GM18526 (cell line): Measurements from ENCODE around the gene OSGIN1.

Experiments
- POLR2A ChIP-seq: IDR thresholded peaks from 3 replicates; pipeline ENCODE4 v1.6.1; 2011; ENCODE audit not compliant: insufficient read length; ENCODE audit errors: extremely low read depth

Gene OSGIN1

DNA sequence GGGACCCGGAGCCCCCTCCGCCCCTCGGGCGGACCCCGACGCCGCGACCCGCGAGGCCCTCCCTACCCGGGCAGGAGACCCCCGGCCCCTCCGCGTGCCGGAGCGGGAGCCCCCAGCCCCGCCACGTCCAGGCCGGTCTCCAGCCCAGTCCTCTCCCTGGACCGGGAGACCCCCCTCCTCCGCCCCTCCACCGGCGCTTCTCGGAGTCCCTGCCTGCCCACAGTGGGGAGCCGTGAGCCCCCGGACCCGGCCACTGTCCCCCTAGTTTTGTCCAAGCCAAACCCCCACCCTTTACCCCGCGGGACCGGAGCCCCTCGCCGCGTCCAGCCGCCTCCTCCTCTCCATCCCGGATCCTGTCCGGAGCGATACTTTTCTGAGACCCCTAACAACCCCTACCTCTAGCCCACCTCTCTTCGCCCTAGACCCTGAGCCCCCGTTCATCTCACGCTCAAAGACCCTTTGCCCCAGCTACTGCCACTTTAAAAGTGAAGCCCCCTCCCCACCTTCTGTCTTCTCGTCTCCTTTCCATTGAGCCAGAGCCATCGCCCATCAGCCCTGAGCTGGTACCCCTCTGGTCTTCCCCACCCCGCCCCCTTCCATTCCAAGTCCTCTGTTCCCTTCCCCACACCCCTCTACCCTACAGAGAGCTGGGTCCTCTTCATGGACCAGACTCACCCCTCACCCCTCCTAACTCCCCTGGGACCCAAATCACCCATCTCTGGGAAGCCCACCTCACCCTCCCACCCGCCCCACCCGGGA lies 16.0 kb downstream of the OSGIN1 start:
- no peak for TF ChIP-seq POLR2A

DNA sequence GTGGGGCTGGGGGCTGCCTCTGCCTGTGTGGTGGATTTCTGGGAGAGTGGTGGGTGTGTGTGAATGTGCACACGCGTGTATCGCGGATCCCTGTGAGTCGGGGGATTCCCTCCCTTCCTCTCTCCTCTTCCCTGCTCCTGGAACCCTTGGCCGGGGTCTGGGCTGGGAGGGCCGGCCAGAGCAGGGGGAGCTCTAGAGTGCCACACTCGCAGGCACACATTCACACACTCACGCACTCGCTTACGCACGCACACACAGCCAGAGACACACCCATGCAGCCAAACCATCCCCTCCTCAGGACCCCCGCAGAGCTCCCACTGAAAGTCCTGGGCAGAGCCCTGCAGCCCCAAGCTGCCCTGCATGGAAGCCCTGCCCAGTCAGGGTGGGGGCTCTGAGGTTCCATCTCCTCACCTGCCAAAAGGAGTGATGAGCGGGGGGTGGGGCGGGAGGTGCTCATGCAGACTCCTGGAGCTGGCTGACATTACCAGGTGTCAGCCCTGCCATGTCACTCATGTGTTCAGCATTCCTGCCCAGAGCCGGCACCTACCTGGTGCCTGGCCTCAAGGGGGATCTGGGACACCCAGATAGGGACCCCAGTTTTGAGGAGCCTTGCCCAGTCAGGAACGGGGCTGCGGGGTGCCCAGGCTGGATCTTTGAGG lies 16.9 kb downstream of the OSGIN1 start:
- no peak for TF ChIP-seq POLR2A

DNA sequence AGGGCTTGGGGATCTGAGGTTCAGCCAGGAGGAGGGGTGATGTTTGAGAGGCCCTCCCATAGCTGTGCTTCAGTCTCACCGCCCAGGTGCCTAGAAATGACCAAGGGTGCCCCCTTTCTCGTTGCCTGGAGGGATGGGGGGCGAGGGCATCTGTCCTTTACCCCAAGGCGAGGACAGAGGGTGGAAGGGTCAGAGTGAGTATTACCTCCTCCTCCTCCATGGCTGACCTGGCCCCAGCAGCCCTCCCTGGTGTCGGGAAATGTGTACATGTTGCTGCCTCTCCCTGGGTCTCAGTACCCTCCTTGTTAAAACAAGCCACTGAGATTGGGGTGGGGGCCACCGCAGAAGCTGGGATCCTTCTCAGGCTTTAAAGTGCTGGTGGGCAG lies 17.4 kb downstream of the OSGIN1 start:
- no peak for TF ChIP-seq POLR2A

DNA sequence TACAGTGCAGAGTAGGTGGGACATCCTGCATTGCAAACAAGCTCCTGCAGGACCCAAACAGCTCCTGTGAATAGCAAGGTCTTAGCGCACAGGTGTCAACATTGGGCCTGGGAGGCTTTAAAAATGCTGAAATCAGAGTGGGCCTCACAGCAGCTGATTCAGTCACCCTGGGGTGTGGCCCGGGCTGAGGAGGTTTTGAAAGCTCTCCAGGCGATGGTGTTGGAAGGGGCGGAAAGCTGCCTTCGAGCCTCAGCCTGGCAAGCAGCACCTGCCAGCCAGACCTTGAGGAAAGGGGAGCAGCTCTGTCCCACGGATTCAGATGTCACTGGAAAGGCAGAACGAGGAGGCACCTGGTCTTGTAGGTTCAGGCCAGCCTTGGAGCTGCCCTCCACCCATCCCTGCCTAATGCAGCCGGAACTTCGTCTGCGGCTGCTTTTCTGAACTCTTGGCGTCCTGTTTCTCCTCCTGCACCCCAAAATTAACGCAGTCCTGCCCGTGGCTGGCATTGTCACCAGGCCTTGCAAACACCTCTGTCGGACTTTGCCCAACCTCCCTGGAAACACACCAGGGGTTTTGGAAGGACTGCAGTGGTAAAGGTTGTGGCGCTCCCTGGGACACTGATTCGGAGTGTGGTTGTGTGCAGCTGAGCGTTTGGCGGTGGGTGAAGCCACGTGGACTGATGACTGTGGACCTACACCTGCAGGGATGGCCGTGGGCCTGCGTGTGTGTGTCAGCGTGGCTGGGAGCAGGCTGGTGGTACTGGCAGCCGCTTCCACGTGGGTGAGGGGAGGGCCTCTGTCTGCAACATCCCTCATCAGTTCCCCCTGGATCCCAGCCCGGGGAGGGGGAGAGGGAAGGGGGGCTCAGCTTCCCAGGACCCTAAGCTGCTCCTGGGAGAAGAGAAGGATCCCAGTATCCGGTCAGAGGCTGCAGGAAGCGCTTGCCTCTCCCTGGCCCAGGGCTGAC lies 18.4 kb downstream of the OSGIN1 start:
- no peak for TF ChIP-seq POLR2A

DNA sequence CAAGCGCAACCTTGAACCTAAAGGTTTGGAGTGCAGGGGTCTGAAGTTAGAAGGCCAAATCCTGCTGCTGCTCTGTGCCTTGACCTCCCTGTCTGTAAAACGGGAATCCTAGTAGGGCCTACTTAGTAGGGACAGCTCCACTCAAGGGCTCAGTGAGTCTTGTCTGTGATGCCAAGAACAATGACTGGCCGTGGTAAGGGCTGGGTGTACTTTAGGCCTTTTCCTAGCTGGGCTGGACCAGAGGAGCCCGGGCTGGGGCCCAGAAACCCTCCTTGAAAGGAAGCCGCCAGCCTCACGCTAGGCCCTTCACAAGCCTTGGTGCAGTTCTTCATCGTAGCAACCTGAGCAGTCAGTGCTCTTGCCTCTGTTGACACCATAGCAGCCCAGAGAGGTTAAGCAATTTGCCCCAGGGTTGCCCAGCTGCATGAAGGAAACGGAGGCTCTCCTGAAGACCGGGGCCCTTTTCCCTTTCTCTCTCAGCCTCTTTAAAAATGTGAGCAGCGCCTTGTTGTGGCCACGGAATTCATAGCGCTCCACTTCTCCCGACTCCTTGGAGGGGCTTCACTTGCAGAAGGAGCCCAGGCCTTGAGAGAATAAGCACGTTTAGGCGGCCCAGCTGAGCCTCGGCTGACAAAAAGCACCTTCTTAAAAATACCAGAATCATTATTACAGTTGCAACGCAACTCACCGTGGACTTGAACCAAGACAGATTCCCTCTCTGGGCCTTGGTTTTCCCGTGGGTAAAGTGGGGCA lies 19.4 kb downstream of the OSGIN1 start:
- no peak for TF ChIP-seq POLR2A

DNA sequence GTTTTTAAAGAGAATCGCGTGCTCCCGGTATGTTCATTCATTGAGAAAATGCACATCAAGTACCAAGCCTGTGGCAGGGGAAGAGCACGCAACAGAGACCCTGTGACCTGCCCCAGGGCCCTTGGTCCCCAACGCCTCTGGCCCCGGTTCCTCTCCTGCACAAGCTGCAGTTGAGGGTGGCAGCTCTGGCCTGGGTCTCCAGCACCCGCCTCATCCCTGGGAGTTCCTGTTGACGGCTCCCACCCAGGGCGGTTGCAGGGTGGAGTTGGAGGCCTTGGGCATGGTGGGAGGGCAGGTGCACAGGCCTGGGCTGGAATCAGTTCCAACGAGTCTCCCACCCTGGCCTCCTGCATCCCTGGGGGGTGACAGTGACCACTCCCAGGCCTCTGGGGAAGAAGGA lies 20.0 kb downstream of the OSGIN1 start:
- no peak for TF ChIP-seq POLR2A

DNA sequence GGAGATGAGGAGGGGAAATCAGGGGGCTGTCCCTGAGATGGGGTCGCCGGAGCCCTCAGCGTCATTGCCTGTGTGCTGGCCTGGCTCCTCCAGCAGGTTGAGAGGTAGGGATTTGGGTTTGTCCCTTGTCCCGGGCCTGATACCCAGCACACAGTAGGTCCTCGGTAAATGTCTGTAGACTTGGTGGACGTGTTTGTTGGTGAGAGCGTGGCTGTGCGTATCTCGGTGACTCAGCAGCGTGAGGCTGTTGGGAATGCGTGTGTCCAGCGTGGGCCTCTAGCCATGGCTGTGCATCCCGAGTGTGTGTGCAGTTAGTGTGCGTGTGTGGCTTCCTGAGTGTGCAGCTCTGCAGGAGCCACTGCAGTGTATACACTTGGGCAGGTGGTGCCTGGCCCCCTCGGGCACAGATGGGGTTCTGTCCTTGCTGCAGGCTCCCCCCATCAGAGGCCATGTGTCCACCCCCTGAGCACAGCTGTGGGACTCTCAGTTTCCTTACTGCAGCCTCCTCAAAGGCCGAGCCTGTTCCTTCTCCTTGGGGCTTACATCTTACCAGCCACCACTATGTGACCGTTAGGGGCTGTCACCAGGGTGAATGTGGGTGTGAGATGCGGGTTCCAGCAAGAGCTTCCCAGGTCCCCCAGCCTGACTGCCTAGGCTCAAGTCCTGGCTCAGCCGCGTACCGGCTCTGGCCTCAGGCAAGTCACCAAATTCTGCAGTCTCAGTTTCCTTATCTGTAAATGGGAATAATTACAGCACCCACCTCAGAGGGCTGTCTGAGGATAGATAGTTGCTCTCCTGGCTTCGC lies 20.7 kb downstream of the OSGIN1 start:
- no peak for TF ChIP-seq POLR2A

DNA sequence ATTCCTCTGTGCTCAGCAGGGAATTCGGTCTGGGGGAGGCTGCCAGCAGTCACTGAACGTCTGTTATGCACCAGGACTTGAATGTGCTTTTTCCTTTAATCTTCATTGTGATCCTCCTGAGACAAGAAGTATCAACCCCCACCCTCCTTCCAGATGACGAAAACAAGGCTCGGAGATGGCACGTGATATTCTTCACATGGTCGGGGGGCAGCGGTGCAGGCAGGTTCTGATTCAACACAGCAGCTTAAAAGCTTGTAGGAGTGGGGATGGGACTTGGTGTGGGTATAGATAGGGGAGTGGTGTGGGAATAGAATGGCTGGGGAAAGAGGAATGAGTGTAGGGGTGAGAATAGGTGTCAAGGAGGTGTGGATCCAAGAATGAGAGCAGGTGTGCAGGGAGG lies 21.4 kb downstream of the OSGIN1 start:
- TF ChIP-seq POLR2A: no peak

DNA sequence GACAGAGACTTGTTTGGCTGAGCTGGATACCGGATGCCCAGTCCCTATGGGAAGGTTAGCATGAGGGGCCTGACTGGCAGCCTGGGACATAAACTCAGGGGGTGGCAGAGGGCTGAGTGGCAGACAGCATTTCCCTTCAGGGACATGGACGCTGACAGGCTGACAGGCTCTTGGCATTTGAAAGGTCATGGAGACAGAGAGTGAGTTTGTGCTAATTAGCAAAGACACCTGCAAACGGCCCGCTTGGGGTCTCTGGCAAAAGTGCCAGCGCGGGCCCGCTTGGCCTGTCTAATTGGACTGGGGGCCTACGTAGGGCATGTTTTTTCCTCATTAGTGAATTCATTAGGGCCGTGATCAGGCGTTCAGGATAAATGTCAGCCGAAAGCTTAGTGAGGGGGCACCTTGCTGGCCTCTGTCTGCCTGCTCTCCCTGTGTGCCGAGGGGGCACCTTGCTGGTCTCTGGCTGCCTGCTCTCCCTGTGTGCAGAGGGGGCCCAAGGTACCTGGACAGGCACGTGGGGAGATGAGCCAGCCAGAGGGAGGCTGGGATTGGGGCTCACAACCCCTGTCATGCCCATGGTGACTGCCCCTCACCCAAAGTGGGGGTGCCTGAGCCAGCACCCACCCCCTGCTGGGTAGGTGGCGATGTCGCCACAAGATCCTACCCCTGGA lies 22.7 kb downstream of the OSGIN1 start:
- TF ChIP-seq POLR2A: no peak

DNA sequence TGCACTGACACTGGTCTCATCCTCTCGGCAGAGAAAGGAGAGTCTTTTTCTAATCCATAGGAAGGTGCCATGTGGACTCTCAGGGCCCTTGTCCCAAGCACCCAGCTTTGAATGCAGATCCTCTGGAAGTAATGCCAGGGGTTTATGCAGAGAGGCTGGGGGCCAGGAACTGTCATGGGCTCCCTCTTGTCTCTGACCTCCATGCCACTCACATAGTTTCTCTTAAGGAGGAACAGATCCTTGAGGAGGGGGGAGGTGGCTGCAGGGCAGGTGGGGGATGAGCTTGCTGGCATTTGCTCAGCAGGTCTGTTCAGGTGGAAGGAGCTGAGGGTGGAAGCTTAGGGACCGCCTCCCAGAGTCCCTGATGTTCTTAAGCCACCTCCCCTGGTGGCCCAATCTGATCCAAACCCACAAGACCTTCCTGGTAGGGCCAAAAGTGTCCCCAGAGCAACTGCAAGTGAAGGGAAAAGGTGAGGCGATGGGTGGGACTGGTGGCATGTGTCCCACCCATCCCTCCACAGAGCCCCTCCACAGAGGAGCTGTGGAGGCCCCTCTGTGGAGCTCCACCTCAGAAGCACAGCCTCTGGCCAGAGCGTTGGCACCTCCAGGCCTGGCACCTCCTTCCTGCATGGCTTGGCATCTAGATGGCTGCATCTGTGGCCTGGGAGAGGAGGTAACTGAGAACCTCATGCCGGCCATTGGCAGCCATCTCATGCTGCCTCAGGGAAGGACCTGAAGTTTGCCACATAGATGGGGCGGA lies 24.2 kb downstream of the OSGIN1 start:
- no peak for TF ChIP-seq POLR2A

DNA sequence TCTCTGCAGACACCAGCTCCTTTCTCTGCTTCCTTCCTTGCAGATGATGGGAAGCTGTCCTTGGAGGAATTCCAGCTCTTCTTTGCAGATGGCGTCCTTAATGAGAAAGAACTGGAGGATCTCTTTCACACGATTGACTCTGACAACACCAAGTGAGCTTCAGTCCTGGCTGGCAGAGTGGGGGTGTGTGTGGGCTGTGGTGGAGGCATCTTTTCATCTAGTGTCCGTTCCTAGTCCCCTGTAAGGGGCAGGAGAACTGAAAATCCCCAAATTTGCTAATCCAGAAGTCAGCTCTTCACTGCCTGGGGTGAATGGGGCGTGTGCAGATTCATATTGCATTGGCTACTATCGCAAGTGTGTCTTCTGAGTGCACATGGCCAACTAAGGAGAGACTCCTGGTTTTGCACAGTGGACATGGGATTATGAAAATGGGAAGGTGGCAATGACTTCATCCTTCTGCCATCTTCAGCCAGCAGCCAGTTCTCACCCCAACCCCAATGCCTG lies 25.4 kb downstream of the OSGIN1 start:
- TF ChIP-seq POLR2A: no peak

DNA sequence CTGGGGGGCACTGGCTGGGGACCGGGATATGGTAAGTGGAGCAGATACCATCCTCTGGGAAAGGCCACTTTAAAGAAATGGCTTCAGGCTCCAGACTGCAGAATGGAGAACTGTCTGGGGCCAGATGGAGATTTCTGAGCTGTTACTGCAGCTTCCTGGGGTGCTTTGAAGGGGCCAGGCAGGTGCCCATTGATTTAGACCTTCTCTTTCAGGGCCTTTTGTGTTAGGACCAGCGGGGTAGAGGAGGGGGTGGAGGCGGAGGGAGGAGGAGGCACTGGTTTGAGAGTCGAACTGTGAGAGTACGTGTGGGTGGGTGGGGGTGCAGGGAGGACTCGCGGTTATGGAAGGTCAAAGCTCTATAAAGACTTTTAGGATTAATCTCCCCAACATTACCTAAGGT lies 26.4 kb downstream of the OSGIN1 start:
- TF ChIP-seq POLR2A: no peak

DNA sequence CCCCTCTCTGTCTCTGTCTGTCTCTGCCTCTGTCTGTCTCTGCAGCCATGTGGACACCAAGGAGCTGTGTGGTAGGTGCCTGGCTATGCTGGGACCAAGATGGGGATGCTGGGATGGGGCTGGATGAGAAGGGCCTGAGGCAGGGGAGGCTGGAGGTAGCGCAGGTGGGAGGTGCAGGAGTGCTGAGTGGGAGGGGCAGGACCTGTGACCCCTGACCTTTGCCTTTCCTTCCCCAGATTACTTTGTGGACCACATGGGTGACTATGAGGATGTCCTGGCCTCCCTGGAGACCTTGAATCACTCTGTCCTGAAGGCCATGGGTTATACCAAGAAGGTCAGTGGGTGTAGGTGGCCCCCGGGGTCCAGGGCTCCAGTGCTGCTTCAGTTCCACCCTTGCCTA lies 27.8 kb downstream of the OSGIN1 start:
- TF ChIP-seq POLR2A: no peak
